AG09319 (cell line): ENCODE data around the gene WWP2.

Experiments
- DNase-seq: peaks from one replicate; pipeline ENCODE4 v3.0.0-alpha.2; 2010; ENCODE audit warnings: low read depth; ENCODE audit errors: extremely low read depth
- CTCF ChIP-seq: IDR thresholded peaks from 2 replicates; pipeline ENCODE4 v1.5.1; 2011; ENCODE audit warnings: low read depth, mild to moderate bottlenecking, inconsistent platforms, low read length, moderate library complexity

WWP2 gene

DNA sequence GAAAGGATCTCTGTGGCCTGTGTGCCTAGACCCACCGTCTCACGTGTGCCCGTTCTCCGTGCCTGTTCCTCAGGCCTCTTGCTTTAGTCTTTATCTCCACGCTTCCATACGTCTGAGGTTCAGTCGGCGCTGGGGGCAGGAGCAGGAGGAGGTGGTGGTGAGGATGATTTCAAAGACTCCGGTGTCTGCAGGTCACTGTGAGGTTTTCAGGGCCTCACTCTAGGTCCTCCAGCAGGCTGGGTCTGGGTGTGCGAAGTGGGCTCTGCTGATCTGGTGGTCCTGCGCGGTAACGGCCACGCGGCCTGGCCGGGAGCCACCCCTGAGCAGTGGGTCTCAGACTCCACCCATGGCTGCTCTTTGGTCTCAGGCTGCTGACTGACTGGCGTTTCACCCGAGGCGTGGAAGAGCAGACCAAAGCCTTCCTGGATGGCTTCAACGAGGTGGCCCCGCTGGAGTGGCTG, 174.6 kb downstream of the WWP2 start:
- TF ChIP-seq CTCF = no peak
- no peak for DNase-seq

GRCh38 chr16:69937465-69937951, 175.4 kb downstream of the WWP2 start:
- no peak for DNase-seq
- TF ChIP-seq CTCF = no peak; the same call in 1 of the 2 replicates

DNA sequence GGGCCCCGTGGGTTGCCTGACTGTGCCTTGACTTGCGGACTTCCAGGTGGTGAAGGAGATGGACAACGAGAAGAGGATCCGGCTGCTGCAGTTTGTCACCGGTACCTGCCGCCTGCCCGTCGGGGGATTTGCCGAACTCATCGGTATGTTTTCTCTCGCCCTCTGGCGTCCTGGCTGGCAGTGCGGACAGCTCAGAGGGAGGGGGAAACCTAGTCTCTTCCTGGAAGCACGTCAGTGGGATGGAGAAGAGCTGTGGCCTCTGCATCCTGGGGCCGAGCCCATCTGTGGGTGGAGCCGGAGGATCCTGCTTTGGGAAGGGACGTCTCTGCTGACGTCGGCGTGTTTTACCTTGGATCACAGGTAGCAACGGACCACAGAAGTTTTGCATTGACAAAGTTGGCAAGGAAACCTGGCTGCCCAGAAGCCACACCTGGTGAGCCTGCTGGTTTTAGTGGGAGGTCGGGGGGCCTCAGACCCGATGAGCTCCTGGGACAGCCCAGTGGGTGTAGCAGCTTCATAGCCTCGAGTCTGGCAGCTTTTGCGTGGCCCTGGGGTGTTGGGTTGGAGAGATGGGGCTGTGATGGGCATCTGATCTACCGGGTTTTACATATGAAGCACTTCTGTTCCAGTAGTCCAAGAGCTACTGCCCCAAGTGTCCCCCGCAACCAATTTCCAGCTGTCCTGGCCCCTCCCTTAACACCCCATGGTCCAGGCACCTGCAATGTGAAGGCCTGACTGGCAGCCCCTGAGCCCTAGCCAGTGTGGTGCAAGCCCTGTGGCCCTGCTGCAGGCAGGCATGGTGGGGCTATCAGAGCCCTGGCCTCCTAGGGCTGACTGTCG, 177.1 kb downstream of the WWP2 start:
- no peak for DNase-seq
- TF ChIP-seq CTCF = no peak

DNA sequence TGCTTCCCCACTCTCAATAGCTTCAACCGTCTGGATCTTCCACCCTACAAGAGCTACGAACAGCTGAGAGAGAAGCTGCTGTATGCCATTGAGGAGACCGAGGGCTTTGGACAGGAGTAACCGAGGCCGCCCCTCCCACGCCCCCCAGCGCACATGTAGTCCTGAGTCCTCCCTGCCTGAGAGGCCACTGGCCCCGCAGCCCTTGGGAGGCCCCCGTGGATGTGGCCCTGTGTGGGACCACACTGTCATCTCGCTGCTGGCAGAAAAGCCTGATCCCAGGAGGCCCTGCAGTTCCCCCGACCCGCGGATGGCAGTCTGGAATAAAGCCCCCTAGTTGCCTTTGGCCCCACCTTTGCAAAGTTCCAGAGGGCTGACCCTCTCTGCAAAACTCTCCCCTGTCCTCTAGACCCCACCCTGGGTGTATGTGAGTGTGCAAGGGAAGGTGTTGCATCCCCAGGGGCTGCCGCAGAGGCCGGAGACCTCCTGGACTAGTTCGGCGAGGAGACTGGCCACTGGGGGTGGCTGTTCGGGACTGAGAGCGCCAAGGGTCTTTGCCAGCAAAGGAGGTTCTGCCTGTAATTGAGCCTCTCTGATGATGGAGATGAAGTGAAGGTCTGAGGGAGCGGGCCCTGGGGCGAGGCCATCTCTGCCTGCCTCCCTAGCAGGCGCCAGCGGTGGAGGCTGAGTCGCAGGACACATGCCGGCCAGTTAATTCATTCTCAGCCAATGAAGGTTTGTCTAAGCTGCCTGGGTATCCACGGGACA, 177.9 kb downstream of the WWP2 start:
- no peak for DNase-seq
- no peak for TF ChIP-seq CTCF

- no peak for DNase-seq
- TF ChIP-seq CTCF = no peak
Measured at GRCh38 chr16:69940676-69941075, 178.5 kb downstream of the WWP2 start.

- no peak for DNase-seq
- TF ChIP-seq CTCF = no peak
Measured at GRCh38 chr16:69941251-69942098, 179.3 kb downstream of the WWP2 start.
